ENCODE measurements around the gene KCNQ4. TPM values are rescaled to one million over a fixed set of nuclear protein-coding genes. Genes with fewer than 3 reads are reported as not detected.

The KCNQ4 gene
- total and polyA plus RNA-seq, 2 experiments from 2014 or later = 1.3 to 3.0 TPM

DNA sequence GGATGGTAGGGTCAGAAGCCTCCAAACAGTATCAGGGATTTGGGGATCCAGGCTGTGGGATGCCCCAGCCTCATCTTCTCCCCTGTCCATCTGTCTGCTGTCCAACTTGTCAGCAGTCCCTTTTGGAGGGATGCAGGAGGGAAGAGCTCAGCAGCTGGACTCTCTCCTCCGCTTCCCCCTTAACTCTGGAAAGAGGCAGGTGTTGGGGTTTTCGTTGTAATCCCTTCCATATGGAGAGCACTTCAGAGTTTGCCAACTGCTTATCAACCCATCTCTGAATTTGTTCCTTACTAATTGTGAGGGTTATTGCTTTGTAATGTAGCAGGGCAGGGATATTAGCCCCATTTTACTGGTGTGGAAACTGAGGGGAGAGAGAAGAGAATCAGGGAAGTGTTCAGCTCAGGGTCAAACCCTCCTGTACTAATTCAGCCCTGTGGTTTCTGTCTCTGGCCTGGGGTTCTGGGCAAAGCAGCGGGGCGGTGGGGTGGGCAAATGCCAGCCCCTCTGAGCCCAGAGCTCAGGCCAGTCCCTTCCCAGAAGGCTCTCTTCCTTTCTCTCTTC lies 75.3 kb downstream of the KCNQ4 start:
- H3K27me3 Mint-ChIP-seq (ENCODE audit: insufficient read depth, low read depth, poor library complexity) = peaks cover 21% of the 10 kb centered on the region
- H3K4me2 ChIP-seq = no peak overlapping the region
- H3K4me3 ChIP-seq = no peak overlapping the region
- no peak overlapping the region for H3K27ac Mint-ChIP-seq
- DNase-seq (ENCODE audit: low spot score) = no peak
- H3K27ac ChIP-seq (ENCODE audit: low read depth) = no peak overlapping the region
- H3K4me3 Mint-ChIP-seq = no peak overlapping the region
- no peak for ATAC-seq
- no peaks in the 10 kb centered on the region for H3K9me2 ChIP-seq (ENCODE audit: insufficient read depth)
- TF ChIP-seq STAT1 (IDR thresholded peaks at IDR 0.05; ENCODE audit: unreplicated experiment) (no peak), ZNF114 (CRISPR knock-in tag; IDR thresholded peaks at IDR 0.05) (no peak), ZNF331 (CRISPR knock-in tag; IDR thresholded peaks at IDR 0.05; ENCODE audit: low read depth) (no peak), CREB1 (CRISPR knock-in tag; IDR thresholded peaks at IDR 0.05; ENCODE audit: low read depth) (no peak), NANOG (IDR thresholded peaks at IDR 0.05; ENCODE audit: borderline replicate concordance) (no peak), EZH2phosphoT487 (IDR thresholded peaks at IDR 0.05; ENCODE audit: unreplicated experiment) (no peak)
- TF ChIP-seq, protein P1, sequence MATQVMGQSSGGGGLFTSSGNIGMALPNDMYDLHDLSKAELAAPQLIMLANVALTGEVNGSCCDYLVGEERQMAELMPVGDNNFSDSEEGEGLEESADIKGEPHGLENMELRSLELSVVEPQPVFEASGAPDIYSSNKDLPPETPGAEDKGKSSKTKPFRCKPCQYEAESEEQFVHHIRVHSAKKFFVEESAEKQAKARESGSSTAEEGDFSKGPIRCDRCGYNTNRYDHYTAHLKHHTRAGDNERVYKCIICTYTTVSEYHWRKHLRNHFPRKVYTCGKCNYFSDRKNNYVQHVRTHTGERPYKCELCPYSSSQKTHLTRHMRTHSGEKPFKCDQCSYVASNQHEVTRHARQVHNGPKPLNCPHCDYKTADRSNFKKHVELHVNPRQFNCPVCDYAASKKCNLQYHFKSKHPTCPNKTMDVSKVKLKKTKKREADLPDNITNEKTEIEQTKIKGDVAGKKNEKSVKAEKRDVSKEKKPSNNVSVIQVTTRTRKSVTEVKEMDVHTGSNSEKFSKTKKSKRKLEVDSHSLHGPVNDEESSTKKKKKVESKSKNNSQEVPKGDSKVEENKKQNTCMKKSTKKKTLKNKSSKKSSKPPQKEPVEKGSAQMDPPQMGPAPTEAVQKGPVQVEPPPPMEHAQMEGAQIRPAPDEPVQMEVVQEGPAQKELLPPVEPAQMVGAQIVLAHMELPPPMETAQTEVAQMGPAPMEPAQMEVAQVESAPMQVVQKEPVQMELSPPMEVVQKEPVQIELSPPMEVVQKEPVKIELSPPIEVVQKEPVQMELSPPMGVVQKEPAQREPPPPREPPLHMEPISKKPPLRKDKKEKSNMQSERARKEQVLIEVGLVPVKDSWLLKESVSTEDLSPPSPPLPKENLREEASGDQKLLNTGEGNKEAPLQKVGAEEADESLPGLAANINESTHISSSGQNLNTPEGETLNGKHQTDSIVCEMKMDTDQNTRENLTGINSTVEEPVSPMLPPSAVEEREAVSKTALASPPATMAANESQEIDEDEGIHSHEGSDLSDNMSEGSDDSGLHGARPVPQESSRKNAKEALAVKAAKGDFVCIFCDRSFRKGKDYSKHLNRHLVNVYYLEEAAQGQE (IDR thresholded peaks at IDR 0.05; ENCODE audit: unreplicated experiment) = no peak
- H2AFZ ChIP-seq = no peak overlapping the region
- H4K20me1 ChIP-seq (replicated peaks; ENCODE audit: insufficient read depth) = no peaks in the 10 kb centered on the region
- H3K4me1 Mint-ChIP-seq = peaks cover 21% of the 10 kb centered on the region
- H3K27me3 ChIP-seq (ENCODE audit: insufficient read depth) = peaks cover 26% of the 10 kb centered on the region
- H3K79me2 ChIP-seq (replicated peaks; ENCODE audit: insufficient read depth) = no peaks in the 10 kb centered on the region
- peaks cover 4% of the 10 kb centered on the region; the same call in 1 of the 2 replicates for H3F3A ChIP-seq (replicated peaks; ENCODE audit: low read depth)
- H3K4me1 ChIP-seq (ENCODE audit: insufficient read depth) = peaks cover 10% of the 10 kb centered on the region
- no peaks in the 10 kb centered on the region for H3K36me3 Mint-ChIP-seq (ENCODE audit: low read depth)
- H3K36me3 ChIP-seq (ENCODE audit: insufficient read depth) = no peaks in the 10 kb centered on the region
- 0 out of 3 replicates have a peak, but pooled peaks cover 2% of the 10 kb centered on the region for H3K9me3 Mint-ChIP-seq

DNA sequence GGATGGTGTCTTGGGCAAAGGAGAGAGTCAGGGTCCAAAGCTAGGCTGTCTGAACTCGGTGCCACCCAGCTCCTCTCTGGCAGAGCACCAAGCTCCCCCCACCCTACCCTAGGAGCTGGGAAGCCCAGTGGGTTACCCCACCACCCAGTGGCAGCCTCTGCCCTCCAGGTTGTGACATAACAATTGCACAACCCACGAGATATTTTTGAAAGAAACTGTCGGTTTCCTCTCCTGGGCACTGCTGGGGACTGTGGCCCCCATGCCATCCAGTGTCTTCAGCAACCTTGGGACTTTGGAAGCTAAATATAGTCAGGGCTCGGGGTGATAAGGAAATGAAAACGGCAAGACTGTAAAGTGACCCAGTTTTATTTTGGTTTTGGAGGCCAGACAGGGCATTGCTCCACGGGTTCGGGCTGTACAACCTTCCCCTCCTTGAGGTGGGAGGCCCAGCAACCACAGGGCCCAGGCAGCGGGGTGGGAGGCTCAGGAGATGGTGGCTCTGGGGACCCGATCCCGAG lies 77.2 kb downstream of the KCNQ4 start:
- H3K4me3 ChIP-seq = peak overlapping the region; percentile 66
- Mint-ChIP-seq H3K27me3 (ENCODE audit: insufficient read depth, low read depth, poor library complexity) (peaks cover 25% of the 10 kb centered on the region), H3K4me3 (peak overlapping the region; percentile 77), H3K9me3 (0 out of 3 replicates have a peak, but pooled peaks cover 2% of the 10 kb centered on the region), H3K4me1 (peaks cover 24% of the 10 kb centered on the region), H3K36me3 (ENCODE audit: low read depth) (no peaks in the 10 kb centered on the region), H3K27ac (no peak overlapping the region)
- H3K79me2 ChIP-seq (replicated peaks; ENCODE audit: insufficient read depth) = no peaks in the 10 kb centered on the region
- TF ChIP-seq NANOG (IDR thresholded peaks at IDR 0.05; ENCODE audit: borderline replicate concordance) (no peak), EZH2phosphoT487 (IDR thresholded peaks at IDR 0.05; ENCODE audit: unreplicated experiment) (no peak), ZNF331 (CRISPR knock-in tag; IDR thresholded peaks at IDR 0.05; ENCODE audit: low read depth) (no peak), JUNB (IDR thresholded peaks at IDR 0.05; ENCODE audit: unreplicated experiment) (no peak), STAT1 (IDR thresholded peaks at IDR 0.05; ENCODE audit: unreplicated experiment) (no peak), EZH2 (IDR thresholded peaks at IDR 0.05; ENCODE audit: low read depth, unreplicated experiment) (no peak)
- TF ChIP-seq, protein P2, sequence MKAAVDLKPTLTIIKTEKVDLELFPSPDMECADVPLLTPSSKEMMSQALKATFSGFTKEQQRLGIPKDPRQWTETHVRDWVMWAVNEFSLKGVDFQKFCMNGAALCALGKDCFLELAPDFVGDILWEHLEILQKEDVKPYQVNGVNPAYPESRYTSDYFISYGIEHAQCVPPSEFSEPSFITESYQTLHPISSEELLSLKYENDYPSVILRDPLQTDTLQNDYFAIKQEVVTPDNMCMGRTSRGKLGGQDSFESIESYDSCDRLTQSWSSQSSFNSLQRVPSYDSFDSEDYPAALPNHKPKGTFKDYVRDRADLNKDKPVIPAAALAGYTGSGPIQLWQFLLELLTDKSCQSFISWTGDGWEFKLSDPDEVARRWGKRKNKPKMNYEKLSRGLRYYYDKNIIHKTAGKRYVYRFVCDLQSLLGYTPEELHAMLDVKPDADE (IDR thresholded peaks at IDR 0.05) = no peak
- DNase-seq (ENCODE audit: low spot score) (no peak), ATAC-seq (peak; percentile 0; the same call in 1 of the 3 replicates)
- H2AFZ ChIP-seq = 0 out of 2 replicates have a peak overlapping the region, but pooled peaks have one; percentile 28
- H3K4me2 ChIP-seq = peak overlapping the region; percentile 82
- peaks cover 4% of the 10 kb centered on the region; the same call in 1 of the 2 replicates for H3F3A ChIP-seq (replicated peaks; ENCODE audit: low read depth)
- H3K36me3 ChIP-seq (ENCODE audit: insufficient read depth) = no peaks in the 10 kb centered on the region
- H3K9me2 ChIP-seq (ENCODE audit: insufficient read depth) = no peaks in the 10 kb centered on the region
- H4K20me1 ChIP-seq (replicated peaks; ENCODE audit: insufficient read depth) = no peaks in the 10 kb centered on the region
- H3K27me3 ChIP-seq (ENCODE audit: insufficient read depth) = peaks cover 26% of the 10 kb centered on the region
- H3K27ac ChIP-seq (ENCODE audit: low read depth) = no peak overlapping the region
- peaks cover 12% of the 10 kb centered on the region for H3K4me1 ChIP-seq (ENCODE audit: insufficient read depth)

Data from GM23338 (cell line).